ENCODE data around the gene MALT1. TPM values are rescaled to one million over a fixed set of nuclear protein-coding genes. Genes with fewer than 3 reads are reported as not detected.

Gene MALT1
- polyA plus RNA-seq, 2 of the 4 experiments (the other 2 are of a cell fraction) = 30.7 to 34.0 TPM

DNA sequence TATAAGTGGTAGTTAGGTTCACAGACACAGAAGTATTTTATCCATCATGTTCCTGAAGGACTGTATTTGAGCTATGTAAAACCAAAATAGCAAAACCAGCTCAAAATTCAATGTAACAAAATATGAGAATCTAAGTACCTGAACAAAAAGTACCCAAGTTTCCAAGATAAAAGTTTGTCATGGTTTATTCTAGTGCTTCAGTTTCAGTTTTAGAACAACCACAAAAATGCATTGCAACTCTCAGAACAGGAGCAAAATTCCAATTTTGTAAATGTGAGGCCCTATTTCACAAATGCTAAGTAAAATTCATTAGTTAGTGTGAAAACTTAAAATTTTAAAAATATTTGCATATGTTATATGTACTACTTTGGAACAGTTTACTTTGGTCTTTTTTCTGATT is 37.4 kb upstream of the MALT1 start:
- POLR2A ChIA-PET = no interaction called here
- FAIRE-seq (no peak), ATAC-seq (no peak), DNase-seq (ENCODE audit: low read depth in 1 of 2, low spot score in 1 of 2) (no peak)
- Histone ChIP-seq H3K4me2 (no peak overlapping the region), H3K9me3 (no peaks in the 10 kb centered on the region), H3K4me3 (no peak overlapping the region), H3K4me1 (peaks cover 27% of the 10 kb centered on the region), H3K27ac (peak overlapping the region in 1 of 2 experiments; percentile 34; a peak in 3 of 6 replicates)
- no peak for TF ChIP-seq CHD4 (IDR thresholded peaks at IDR 0.05; ENCODE audit: borderline replicate concordance)
- TF ChIP-seq HOXB13 (CRISPR knock-in tag; IDR thresholded peaks at IDR 0.05; ENCODE audit: low read depth) = no peak
- TF ChIP-seq NPAS2 (CRISPR knock-in tag; IDR thresholded peaks at IDR 0.05; ENCODE audit: borderline replicate concordance) = no peak
- no peak for TF ChIP-seq NR3C1 (IDR thresholded peaks at IDR 0.05)
- no peak for TF ChIP-seq MAFK (IDR thresholded peaks at IDR 0.05; ENCODE audit: partially characterized antibody)
- TF ChIP-seq ESRRA (IDR thresholded peaks at IDR 0.05; ENCODE audit: borderline replicate concordance, low read length) = no peak
- TF ChIP-seq CHD2 (IDR thresholded peaks at IDR 0.05; ENCODE audit: low read length, partially characterized antibody) = no peak
- no peak for TF ChIP-seq GATA3 (IDR thresholded peaks at IDR 0.05; ENCODE audit: borderline replicate concordance)
- TF ChIP-seq, protein P1, sequence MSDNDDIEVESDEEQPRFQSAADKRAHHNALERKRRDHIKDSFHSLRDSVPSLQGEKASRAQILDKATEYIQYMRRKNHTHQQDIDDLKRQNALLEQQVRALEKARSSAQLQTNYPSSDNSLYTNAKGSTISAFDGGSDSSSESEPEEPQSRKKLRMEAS (IDR thresholded peaks at IDR 0.05) = no peak
- TF ChIP-seq BHLHE40 (IDR thresholded peaks at IDR 0.05; ENCODE audit: low read depth, low read length) = no peak
- TF ChIP-seq ZFP36 (IDR thresholded peaks at IDR 0.05; ENCODE audit: borderline replicate concordance, partially characterized antibody) = no peak
- TF ChIP-seq HDAC2 (IDR thresholded peaks at IDR 0.05) = no peak
- TF ChIP-seq, protein P2, sequence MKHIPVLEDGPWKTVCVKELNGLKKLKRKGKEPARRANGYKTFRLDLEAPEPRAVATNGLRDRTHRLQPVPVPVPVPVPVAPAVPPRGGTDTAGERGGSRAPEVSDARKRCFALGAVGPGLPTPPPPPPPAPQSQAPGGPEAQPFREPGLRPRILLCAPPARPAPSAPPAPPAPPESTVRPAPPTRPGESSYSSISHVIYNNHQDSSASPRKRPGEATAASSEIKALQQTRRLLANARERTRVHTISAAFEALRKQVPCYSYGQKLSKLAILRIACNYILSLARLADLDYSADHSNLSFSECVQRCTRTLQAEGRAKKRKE (CRISPR knock-in tag; IDR thresholded peaks at IDR 0.05; ENCODE audit: low read depth) = no peak
- no peak for TF ChIP-seq EHF (CRISPR knock-in tag; IDR thresholded peaks at IDR 0.05)
- no peak for TF ChIP-seq POLR2AphosphoS2 (conservative IDR thresholded peaks at IDR 0.05; ENCODE audit: low read length)
- TF ChIP-seq, protein P3, sequence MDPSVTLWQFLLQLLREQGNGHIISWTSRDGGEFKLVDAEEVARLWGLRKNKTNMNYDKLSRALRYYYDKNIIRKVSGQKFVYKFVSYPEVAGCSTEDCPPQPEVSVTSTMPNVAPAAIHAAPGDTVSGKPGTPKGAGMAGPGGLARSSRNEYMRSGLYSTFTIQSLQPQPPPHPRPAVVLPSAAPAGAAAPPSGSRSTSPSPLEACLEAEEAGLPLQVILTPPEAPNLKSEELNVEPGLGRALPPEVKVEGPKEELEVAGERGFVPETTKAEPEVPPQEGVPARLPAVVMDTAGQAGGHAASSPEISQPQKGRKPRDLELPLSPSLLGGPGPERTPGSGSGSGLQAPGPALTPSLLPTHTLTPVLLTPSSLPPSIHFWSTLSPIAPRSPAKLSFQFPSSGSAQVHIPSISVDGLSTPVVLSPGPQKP (IDR thresholded peaks at IDR 0.05; ENCODE audit: low read depth, low read length) = no peak
- CTCF ChIA-PET = interaction anchor here (1.4 kb wide), 1 partner anchor 130 kb away, joined by 3 read pairs; no protein-coding TSS in a partner anchor

GRCh38 chr18:58635891-58636290 is 35.4 kb upstream of the MALT1 start:
- CTCF ChIA-PET = interaction anchor here (1.2 kb wide), 1 partner anchor 106 kb away, joined by 3 read pairs; no protein-coding TSS in a partner anchor
- Histone ChIP-seq H3K4me1 (peaks cover 42% of the 10 kb centered on the region), H3K4me3 (no peak overlapping the region), H3K27ac (peak overlapping the region; percentile 70 to 89), H3K4me2 (peak overlapping the region; percentile 31), H3K9me3 (no peaks in the 10 kb centered on the region)
- 36% methylated on average over 4 of the region's 4 CpGs for WGBS (ENCODE audit: missing lambda C conversion rate)
- no peak for TF ChIP-seq HES2 (IDR thresholded peaks at IDR 0.05)
- TF ChIP-seq REST (IDR thresholded peaks at IDR 0.05) = no peak
- TF ChIP-seq CHD2 (IDR thresholded peaks at IDR 0.05; ENCODE audit: low read length, partially characterized antibody) = no peak
- TF ChIP-seq MAFK (IDR thresholded peaks at IDR 0.05; ENCODE audit: partially characterized antibody) = peak; percentile 91
- TF ChIP-seq NFE2L2 (conservative IDR thresholded peaks at IDR 0.05; ENCODE audit: low read length) = peak; percentile 73
- TF ChIP-seq ZNF302 (CRISPR knock-in tag; IDR thresholded peaks at IDR 0.05) = no peak
- TF ChIP-seq ZC3H11A (IDR thresholded peaks at IDR 0.05) = no peak
- TF ChIP-seq KDM1A (IDR thresholded peaks at IDR 0.05; ENCODE audit: low read depth) = no peak
- TF ChIP-seq CHD4 (IDR thresholded peaks at IDR 0.05; ENCODE audit: borderline replicate concordance) = no peak
- TF ChIP-seq EP300 (IDR thresholded peaks at IDR 0.05) = no peak
- TF ChIP-seq, protein P1 (IDR thresholded peaks at IDR 0.05) = no peak
- no peak for TF ChIP-seq PHF8 (IDR thresholded peaks at IDR 0.05; ENCODE audit: borderline replicate concordance, low read depth)
- no peak for TF ChIP-seq KDM5A (IDR thresholded peaks at IDR 0.05)
- no peak for TF ChIP-seq MYC (IDR thresholded peaks at IDR 0.05; ENCODE audit: borderline replicate concordance, low read length)
- TF ChIP-seq, protein P3 (IDR thresholded peaks at IDR 0.05; ENCODE audit: low read depth, low read length) = no peak
- DNase-seq (ENCODE audit: low read depth in 1 of 2, low spot score in 1 of 2) (peak in 1 of 2 experiments; percentile 49), FAIRE-seq (no peak), ATAC-seq (no peak)
- POLR2A ChIA-PET = no interaction called here

Measured in A549 (cell line).